Posterior vena cava (tissue), 2 donors: Measurements from ENCODE around the gene ACSS3. TPM values are rescaled to one million over a fixed set of nuclear protein-coding genes. Genes with fewer than 3 reads are reported as not detected.
"Not testable (repeated sequence)": the region's sequence is repeated elsewhere in the genome, so short reads cannot be mapped to it uniquely, and the experiment has no call there.

Experiments
- DNase-seq: peaks from one replicate; pipeline ENCODE4 v3.0.0-alpha.2; 2020; ENCODE audit warnings: low spot score
- intact Hi-C, 2 donors: fragments of 100-400 bp; cut with DNase I; formaldehyde crosslinking; loops; one replicate each; pipeline versions ENCODE4 v1.14.1 to v1.14.2; 2022 to 2023
- long read RNA-seq, 2 donors: library from polyadenylated mRNA; unstranded; transcript quantifications; one replicate each; pipeline ENCODE4 v2.0.0, GENCODE V29; 2020 to 2021
- total RNA-seq, 2 donors: library from RNA; stranded (reverse); fragmentation: NEBNext Ultra II Directional; extraction: Animal tissue kit (Norgen Biotek cat#: 25700); gene quantifications; one replicate each; pipeline ENCODE4 v1.2.1, GENCODE V29; 2021
- donor health status: DM: yes; HTN: yes; CAD: no.
- donor health status: DM: yes; HTN: yes; CAD: no.

ACSS3 gene
- total RNA-seq, result 10 to 100 TPM; 12.1 to 13.5 TPM
- long read RNA-seq, donor 1, full-length matches to known transcripts, result 1 of 4 reads
- long read RNA-seq, donor 1, partial matches to known transcripts, result 2 of 4 reads
- long read RNA-seq, donor 1, other reads (novel, unspliced or antisense), result 1 of 4 reads
- long read RNA-seq, donor 2, full-length matches to known transcripts, result 10 of 13 reads
- long read RNA-seq, donor 2, partial matches to known transcripts, result 1 of 13 reads
- long read RNA-seq, donor 2, other reads (novel, unspliced or antisense), result 2 of 13 reads

- DNase-seq, result peak; percentile 82
These were observed at the start of gene ACSS3 for GRCh38 chr12:81077686-81078441. Gene ACSS3, plus strand, starts transcription at chr12:81078079. Its CDS starts 42 bp downstream, at chr12:81078121.

GRCh38 chr12:81034926-81035325 lies 43.0 kb upstream of the ACSS3 start:
- intact Hi-C loops, result no loop called here
- DNase-seq, result no peak

More at GRCh38 chr12:81077686-81078441, at the start of gene ACSS3:
- intact Hi-C loops, result no loop called here

- no peak for DNase-seq
- intact Hi-C loops, result no loop called here
These were observed 38.6 kb upstream of the ACSS3 start for GRCh38 chr12:81039231-81039630.

- DNase-seq, result no peak
- intact Hi-C loops, result no loop called here
These were observed 33.7 kb upstream of the ACSS3 start for GRCh38 chr12:81043979-81044740.

- DNase-seq, intact Hi-C loops: not testable (repeated sequence)
These were observed 12.9 kb upstream of the ACSS3 start for GRCh38 chr12:81064971-81065370.

- intact Hi-C loops, result no loop called here
These were observed 7.0 kb upstream of the ACSS3 start for GRCh38 chr12:81070846-81071245.

GRCh38 chr12:81075539-81075938 lies 2.3 kb upstream of the ACSS3 start:
- intact Hi-C loops, result no loop called here

More at GRCh38 chr12:81070846-81071245, 7.0 kb upstream of the ACSS3 start:
- no peak for DNase-seq

GRCh38 chr12:81077329-81077685 lies 572 bp upstream of the ACSS3 start:
- intact Hi-C loops, result no loop called here
- DNase-seq, result no peak

More at GRCh38 chr12:81075539-81075938, 2.3 kb upstream of the ACSS3 start:
- no peak for DNase-seq

GRCh38 chr12:81078469-81079196 lies 754 bp downstream of the ACSS3 start:
- DNase-seq, result no peak
- intact Hi-C loops, result no loop called here

GRCh38 chr12:81079280-81080076 lies 1.6 kb downstream of the ACSS3 start:
- intact Hi-C loops, result no loop called here
- DNase-seq, result no peak

GRCh38 chr12:81080431-81080983 lies 2.6 kb downstream of the ACSS3 start:
- DNase-seq, result no peak
- intact Hi-C loops, result no loop called here

- intact Hi-C loops, result no loop called here
These were observed 3.8 kb downstream of the ACSS3 start for GRCh38 chr12:81081726-81082125.

GRCh38 chr12:81083018-81083417 lies 5.1 kb downstream of the ACSS3 start:
- intact Hi-C loops, result no loop called here
- DNase-seq, result no peak

More at GRCh38 chr12:81081726-81082125, 3.8 kb downstream of the ACSS3 start:
- no peak for DNase-seq

- intact Hi-C loops, result no loop called here
- DNase-seq, result no peak
These were observed 6.1 kb downstream of the ACSS3 start for GRCh38 chr12:81083906-81084513.

- DNase-seq, result no peak
- intact Hi-C loops, result no loop called here
These were observed 7.0 kb downstream of the ACSS3 start for GRCh38 chr12:81084811-81085350.

- DNase-seq, result no peak
- intact Hi-C loops, result no loop called here
These were observed 8.0 kb downstream of the ACSS3 start for GRCh38 chr12:81085832-81086231.

- no peak for DNase-seq
- intact Hi-C loops, result no loop called here
These were observed 8.5 kb downstream of the ACSS3 start for GRCh38 chr12:81086342-81086741.

- intact Hi-C loops, result no loop called here
These were observed 10.3 kb downstream of the ACSS3 start for GRCh38 chr12:81088221-81088620.

More at GRCh38 chr12:81088221-81088620, 10.3 kb downstream of the ACSS3 start:
- no peak for DNase-seq
